Endothelial cell of umbilical vein (primary cell): ENCODE data around the gene MAP6. TPM values are rescaled to one million over a fixed set of nuclear protein-coding genes. Genes with fewer than 3 reads are reported as not detected.

Experiments
- BruUV-seq: library from RNA; stranded (reverse); fragments of 400-500 nt; replicated peaks from 2 replicates; lab custom pipeline; 2021; lab: Mats Ljungman, UMichigan
- CTCF ChIA-PET: fragments of 300-600, 350-600 bp; sonication (Branson Sonifier 250); formaldehyde crosslinking; loops from one replicate; lab custom pipeline; 2021; ENCODE audit warnings: antibody characterized with exemption, inconsistent platforms; lab: Charles Lee
- POLR2A ChIA-PET: fragments of 300-600, 350-600 bp; sonication (Branson Sonifier 250); formaldehyde crosslinking; loops from one replicate; lab custom pipeline; 2021; ENCODE audit warnings: antibody characterized with exemption, inconsistent platforms; lab: Charles Lee
- DNase-seq: peaks from one replicate; pipeline ENCODE4 v3.0.0-alpha.2; 2011; ENCODE audit warnings: low read depth, low spot score
- FAIRE-seq: peaks from 2 replicates; lab custom pipeline; 2011; peaks lifted over from hg19 to GRCh38; lab: Jason Lieb, UNC
- H2AFZ ChIP-seq: 2 replicates; pipeline ENCODE4 v1.6.0; 2012; ENCODE audit warnings: low read depth, low read length, control low read depth, inconsistent platforms
- H3K27ac ChIP-seq: 2 replicates; pipeline ENCODE4 v1.5.1; 2011; ENCODE audit warnings: low read depth, mild to moderate bottlenecking, control low read depth, low read length, moderate library complexity; ENCODE audit not compliant: insufficient read depth
- H3K27me3 ChIP-seq, 2 experiments: 2 replicates each; pipeline versions ENCODE4 v1.6.0 to v1.6.1; 2011; ENCODE audit warnings: low read length in 2 of 2, mixed read lengths in 1 of 2; ENCODE audit not compliant: control insufficient read depth in 2 of 2, insufficient read depth in 2 of 2
- H3K36me3 ChIP-seq, 2 experiments: 2 replicates in 1 of 2; 3 replicates in 1 of 2; pipeline ENCODE4 v1.5.1; 2011; ENCODE audit warnings: low read length in 2 of 2, mild to moderate bottlenecking in 1 of 2, moderate library complexity in 1 of 2; ENCODE audit not compliant: control insufficient read depth in 2 of 2, insufficient read depth in 2 of 2; ENCODE audit errors: extremely low read depth in 1 of 2
- H3K4me1 ChIP-seq: 3 replicates; pipeline ENCODE4 v1.5.1; 2011; ENCODE audit warnings: mild to moderate bottlenecking, low read length; ENCODE audit not compliant: control insufficient read depth, insufficient read depth; ENCODE audit errors: extremely low read depth
- H3K4me2 ChIP-seq: 2 replicates; pipeline ENCODE4 v1.6.1; 2011; ENCODE audit warnings: low read length, control low read depth, mixed read lengths; ENCODE audit not compliant: insufficient read depth
- H3K4me3 ChIP-seq, 3 experiments: fragments of 200-600 bp in 1 of 3; sonication (generic), shearing (Covaris generic) in 1 of 3; replicated peaks in 1 of 3; 2 replicates each; pipeline ENCODE4 v1.5.1; 2011 to 2016; ENCODE audit warnings: control low read depth in 3 of 3, low read length in 3 of 3, mild to moderate bottlenecking in 2 of 3, inconsistent platforms in 1 of 3, low read depth in 1 of 3, moderate library complexity in 1 of 3; ENCODE audit not compliant: insufficient read depth in 1 of 3
- H3K79me2 ChIP-seq: 2 replicates; pipeline ENCODE4 v1.6.0; 2012; ENCODE audit warnings: low read length, inconsistent platforms; ENCODE audit not compliant: control insufficient read depth, insufficient read depth
- H3K9ac ChIP-seq: replicated peaks from 2 replicates; pipeline ENCODE3; 2011; ENCODE audit warnings: low read length, control low read depth; ENCODE audit not compliant: insufficient read depth; ENCODE audit errors: extremely low read depth
- H3K9me1 ChIP-seq: replicated peaks from 3 replicates; pipeline ENCODE4 v1.6.0; 2011; ENCODE audit warnings: mild to moderate bottlenecking, low read length; ENCODE audit not compliant: control insufficient read depth, insufficient read depth; ENCODE audit errors: extremely low read depth
- H3K9me3 ChIP-seq: replicated peaks from 2 replicates; pipeline ENCODE4 v1.5.1; 2012; ENCODE audit warnings: low read length, inconsistent platforms; ENCODE audit not compliant: control insufficient read depth, insufficient read depth
- H4K20me1 ChIP-seq: replicated peaks from 2 replicates; pipeline ENCODE3; 2011; ENCODE audit warnings: mild to moderate bottlenecking, low read length; ENCODE audit not compliant: control insufficient read depth, insufficient read depth; ENCODE audit errors: extremely low read depth
- EZH2 ChIP-seq: IDR thresholded peaks from 2 replicates; pipeline ENCODE4 v1.6.1; 2012; ENCODE audit warnings: borderline replicate concordance, low read depth, mild to moderate bottlenecking, moderate library complexity, low read length, inconsistent platforms; ENCODE audit not compliant: severe bottlenecking
- FOS ChIP-seq: IDR thresholded peaks from 2 replicates; pipeline ENCODE4 v1.6.1; 2011; ENCODE audit warnings: mild to moderate bottlenecking, low read length, moderate library complexity, borderline replicate concordance; ENCODE audit not compliant: insufficient read depth
- GATA2 ChIP-seq: IDR thresholded peaks from 2 replicates; pipeline ENCODE4 v1.7.0; 2011; ENCODE audit warnings: low read depth, mild to moderate bottlenecking, moderate library complexity, mixed read lengths, low read length; ENCODE audit not compliant: insufficient read length, insufficient read depth
- JUN ChIP-seq: IDR thresholded peaks from 2 replicates; pipeline ENCODE4 v1.6.1; 2011; ENCODE audit warnings: borderline replicate concordance, low read depth; ENCODE audit not compliant: insufficient read length, insufficient read depth
- MYC ChIP-seq: IDR thresholded peaks from one replicate; pipeline ENCODE4 v1.6.1; 2011; ENCODE audit warnings: mild to moderate bottlenecking, low read depth, low read length
- POLR2A ChIP-seq: IDR thresholded peaks from 2 replicates; pipeline ENCODE4 v1.6.1; 2012; ENCODE audit warnings: low read depth, mild to moderate bottlenecking, control low read depth, low read length
- POLR2AphosphoS5 ChIP-seq: IDR thresholded peaks from 2 replicates; pipeline ENCODE4 v1.6.1; 2012; ENCODE audit warnings: low read depth, mild to moderate bottlenecking, control low read depth, low read length, moderate library complexity; ENCODE audit not compliant: insufficient read depth
- dilution Hi-C: fragments of 300-500 bp; cut with MboI; formaldehyde crosslinking; loops from one replicate; pipeline ENCODE4 v1.15.0; 2019; ENCODE audit warnings: low sequenced_read_pairs; ENCODE audit not compliant: extremely low pct_ligation_motif_present
- intact Hi-C: fragments of 100-400 bp; cut with micrococcal nuclease; formaldehyde crosslinking; loops from one replicate; pipeline ENCODE4 v1.10.0; 2022
- polyA plus RNA-seq, 4 experiments: library from polyadenylated mRNA; depleted of rRNA in 3 of 4; stranded (reverse) in 3 of 4; unstranded in 1 of 4; fragments of >200 nt; gene quantifications; 2 replicates each; pipeline versions ENCODE4 v1.2.1 to v1.2.3, GENCODE V29; 2011 to 2012; ENCODE audit warnings: missing spikeins in 1 of 4
- total RNA-seq: library from RNA; stranded (reverse); gene quantifications from 2 replicates; pipeline ENCODE4 v1.2.3, GENCODE V29; 2021
- TF ChIP-seq, protein P1 (sequence below): IDR thresholded peaks from 2 replicates; pipeline ENCODE4 v1.6.1; 2011; ENCODE audit not compliant: insufficient read depth, insufficient read length
- TF ChIP-seq, protein P2 (sequence below), 2 donors: IDR thresholded peaks; 1 replicate in 1 of 2; 2 replicates in 1 of 2; pipeline ENCODE4 v1.5.1; 2011; ENCODE audit warnings: low read length in 2 of 2, mild to moderate bottlenecking in 2 of 2, moderate library complexity in 2 of 2, control low read depth in 1 of 2, inconsistent platforms in 1 of 2, low read depth in 1 of 2; ENCODE audit not compliant: insufficient read depth in 1 of 2; ENCODE audit errors: extremely low read depth in 1 of 2

MAP6 gene
- total and polyA plus RNA-seq, 2 donors (not counting 3 experiments of a cell fraction or from before 2014, with no cell fraction given) = 0.12 TPM; not detected in 1

DNA sequence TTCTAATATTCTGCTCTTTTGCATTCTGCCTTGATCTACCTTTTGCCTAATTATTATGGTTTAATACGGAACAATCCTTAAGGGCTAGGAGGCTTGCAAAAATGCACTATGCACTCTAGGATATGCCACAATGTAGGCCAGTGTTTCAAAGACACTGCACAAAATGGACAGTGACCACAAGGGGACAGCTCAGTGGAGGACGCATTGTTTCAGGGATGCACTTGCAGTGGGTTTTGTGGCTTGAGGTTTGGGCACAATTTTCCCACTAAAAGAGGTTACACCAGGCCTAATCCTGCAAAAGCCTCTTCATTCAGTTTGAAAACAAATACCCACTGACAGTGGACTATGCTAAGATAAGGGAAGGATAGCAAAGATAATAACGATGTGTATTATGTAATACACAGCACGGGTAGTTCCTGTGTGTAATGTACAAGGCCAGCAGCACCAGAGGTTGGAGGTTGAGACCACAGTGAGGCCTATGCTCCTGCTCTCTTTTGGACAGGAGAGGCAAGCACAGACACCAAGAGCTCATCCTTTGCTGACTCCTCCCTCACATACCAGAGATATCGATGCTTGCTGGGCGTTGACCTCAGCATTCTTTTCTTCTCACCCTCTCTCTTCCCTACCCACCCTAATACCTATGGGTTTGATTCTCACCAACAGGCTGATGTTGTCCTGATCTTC lies 12.7 kb downstream of the MAP6 start:
- Histone ChIP-seq H3K4me1 (no peaks in the 10 kb centered on the region), H3K27ac (no peak overlapping the region), H3K9me1 (no peaks in the 10 kb centered on the region), H3K4me3 (no peak overlapping the region), H3K9ac (no peak overlapping the region), H4K20me1 (no peaks in the 10 kb centered on the region), H3K9me3 (no peaks in the 10 kb centered on the region), H3K79me2 (no peaks in the 10 kb centered on the region), H3K4me2 (no peak overlapping the region), H3K36me3 (no peaks in the 10 kb centered on the region), H3K27me3 (peaks cover 24% of the 10 kb centered on the region in 2 experiments), H2AFZ (no peak overlapping the region)
- no peak for FAIRE-seq
- intact Hi-C loops (no loop called here), dilution Hi-C loops (no loop called here)
- CTCF ChIA-PET = no interaction called here
- POLR2A ChIA-PET = no interaction called here
- TF ChIP-seq POLR2A (no peak), JUN (no peak), MYC (no peak), POLR2AphosphoS5 (no peak), EZH2 (no peak), GATA2 (no peak), FOS (no peak)
- TF ChIP-seq, protein P1, sequence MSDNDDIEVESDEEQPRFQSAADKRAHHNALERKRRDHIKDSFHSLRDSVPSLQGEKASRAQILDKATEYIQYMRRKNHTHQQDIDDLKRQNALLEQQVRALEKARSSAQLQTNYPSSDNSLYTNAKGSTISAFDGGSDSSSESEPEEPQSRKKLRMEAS = no peak
- TF ChIP-seq, protein P2, sequence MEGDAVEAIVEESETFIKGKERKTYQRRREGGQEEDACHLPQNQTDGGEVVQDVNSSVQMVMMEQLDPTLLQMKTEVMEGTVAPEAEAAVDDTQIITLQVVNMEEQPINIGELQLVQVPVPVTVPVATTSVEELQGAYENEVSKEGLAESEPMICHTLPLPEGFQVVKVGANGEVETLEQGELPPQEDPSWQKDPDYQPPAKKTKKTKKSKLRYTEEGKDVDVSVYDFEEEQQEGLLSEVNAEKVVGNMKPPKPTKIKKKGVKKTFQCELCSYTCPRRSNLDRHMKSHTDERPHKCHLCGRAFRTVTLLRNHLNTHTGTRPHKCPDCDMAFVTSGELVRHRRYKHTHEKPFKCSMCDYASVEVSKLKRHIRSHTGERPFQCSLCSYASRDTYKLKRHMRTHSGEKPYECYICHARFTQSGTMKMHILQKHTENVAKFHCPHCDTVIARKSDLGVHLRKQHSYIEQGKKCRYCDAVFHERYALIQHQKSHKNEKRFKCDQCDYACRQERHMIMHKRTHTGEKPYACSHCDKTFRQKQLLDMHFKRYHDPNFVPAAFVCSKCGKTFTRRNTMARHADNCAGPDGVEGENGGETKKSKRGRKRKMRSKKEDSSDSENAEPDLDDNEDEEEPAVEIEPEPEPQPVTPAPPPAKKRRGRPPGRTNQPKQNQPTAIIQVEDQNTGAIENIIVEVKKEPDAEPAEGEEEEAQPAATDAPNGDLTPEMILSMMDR (IDR thresholded peaks at IDR 0.05; ENCODE audit: extremely low read depth in 1 of 2, insufficient read depth in 1 of 2, low read depth in 1 of 2, low read length in 2 of 2) = no peak
- DNase-seq = no peak
- no TSS peak for BruUV-seq
